OCI-LY3 (cell line): ENCODE data around the gene SLC38A10.

Experiments
- H2AFZ ChIP-seq: fragments of 200-600, 300-600 bp; shearing (Covaris generic); 2 replicates; pipeline ENCODE4 v1.6.0; 2014; ENCODE audit warnings: antibody characterized with exemption, low read depth, low read length
- H3K27ac ChIP-seq: fragments of 200-600, 300-600 bp; sonication (generic); 2 replicates; pipeline ENCODE4 v1.5.1; 2014; ENCODE audit warnings: mild to moderate bottlenecking, low read length, moderate library complexity, mixed read lengths
- H3K27me3 ChIP-seq: fragments of 200-600, 300-600 bp; sonication (generic); 2 replicates; pipeline ENCODE4 v1.6.1; 2014; ENCODE audit warnings: low read depth, low read length, mixed read lengths
- H3K36me3 ChIP-seq: fragments of 200-600, 300-600 bp; sonication (generic); replicated peaks from 2 replicates; pipeline ENCODE3; 2014; ENCODE audit warnings: low read depth, low read length, mixed read lengths
- H3K4me1 ChIP-seq: fragments of 300-600, 200-600 bp; sonication (generic); 2 replicates; pipeline ENCODE4 v1.6.1; 2014; ENCODE audit warnings: low read length, mixed read lengths
- H3K4me2 ChIP-seq: fragments of 200-600, 300-600 bp; sonication (generic); 2 replicates; pipeline ENCODE4 v1.6.1; 2014; ENCODE audit warnings: low read length, mixed read lengths
- H3K4me3 ChIP-seq: fragments of 300-600, 200-600 bp; sonication (generic); 2 replicates; pipeline ENCODE4 v1.5.1; 2014; ENCODE audit warnings: antibody characterized with exemption, mild to moderate bottlenecking, low read length, moderate library complexity
- H3K79me2 ChIP-seq: fragments of 300-600, 200-600 bp; shearing (Covaris generic); 2 replicates; pipeline ENCODE4 v1.6.1; 2014; ENCODE audit warnings: mild to moderate bottlenecking, low read length, mixed read lengths
- H3K9ac ChIP-seq: fragments of 300-600, 200-600 bp; shearing (Covaris generic); 2 replicates; pipeline ENCODE4 v1.6.0; 2014; ENCODE audit warnings: mild to moderate bottlenecking, low read length, moderate library complexity
- H3K9me3 ChIP-seq: fragments of 200-600, 300-600 bp; shearing (Covaris generic); 2 replicates; pipeline ENCODE4 v1.6.1; 2014; ENCODE audit warnings: low read length, mixed read lengths; ENCODE audit not compliant: insufficient read depth
- H4K20me1 ChIP-seq: fragments of 200-600, 300-600 bp; sonication (generic); 2 replicates; pipeline ENCODE4 v1.6.1; 2016; ENCODE audit warnings: low read length, mixed read lengths; ENCODE audit not compliant: insufficient read depth
- EZH2phosphoT487 ChIP-seq: fragments of 200-600 bp; shearing (Covaris generic); IDR thresholded peaks from 2 replicates; pipeline ENCODE4 v1.6.1; 2018; ENCODE audit warnings: antibody characterized with exemption, mixed run types, low read depth
- TF ChIP-seq, protein P1 (sequence below): fragments of 200-600, 300-600 bp; sonication (generic); IDR thresholded peaks from 2 replicates; pipeline ENCODE4 v1.5.1; 2014; ENCODE audit warnings: antibody characterized with exemption, low read length, low read depth

The SLC38A10 gene

GRCh38 chr17:81223762-81224130 lies 71.4 kb downstream of the SLC38A10 start:
- H3K9me3 ChIP-seq = peaks cover 3% of the 10 kb centered on the region; the same call in 1 of the 2 replicates
- H3K79me2 ChIP-seq = peaks cover 13% of the 10 kb centered on the region
- H2AFZ ChIP-seq = peak overlapping the region; percentile 59; the same call in 1 of the 2 replicates
- H3K4me3 ChIP-seq = peak overlapping the region; percentile 51; the same call in 1 of the 2 replicates
- H4K20me1 ChIP-seq = no peaks in the 10 kb centered on the region
- no peak overlapping the region for H3K9ac ChIP-seq
- peak overlapping the region; percentile 74; the same call in 1 of the 2 replicates for H3K4me2 ChIP-seq
- H3K36me3 ChIP-seq = no peaks in the 10 kb centered on the region
- no peaks in the 10 kb centered on the region for H3K27me3 ChIP-seq
- H3K4me1 ChIP-seq = peaks cover 32% of the 10 kb centered on the region
- TF ChIP-seq, protein P1, sequence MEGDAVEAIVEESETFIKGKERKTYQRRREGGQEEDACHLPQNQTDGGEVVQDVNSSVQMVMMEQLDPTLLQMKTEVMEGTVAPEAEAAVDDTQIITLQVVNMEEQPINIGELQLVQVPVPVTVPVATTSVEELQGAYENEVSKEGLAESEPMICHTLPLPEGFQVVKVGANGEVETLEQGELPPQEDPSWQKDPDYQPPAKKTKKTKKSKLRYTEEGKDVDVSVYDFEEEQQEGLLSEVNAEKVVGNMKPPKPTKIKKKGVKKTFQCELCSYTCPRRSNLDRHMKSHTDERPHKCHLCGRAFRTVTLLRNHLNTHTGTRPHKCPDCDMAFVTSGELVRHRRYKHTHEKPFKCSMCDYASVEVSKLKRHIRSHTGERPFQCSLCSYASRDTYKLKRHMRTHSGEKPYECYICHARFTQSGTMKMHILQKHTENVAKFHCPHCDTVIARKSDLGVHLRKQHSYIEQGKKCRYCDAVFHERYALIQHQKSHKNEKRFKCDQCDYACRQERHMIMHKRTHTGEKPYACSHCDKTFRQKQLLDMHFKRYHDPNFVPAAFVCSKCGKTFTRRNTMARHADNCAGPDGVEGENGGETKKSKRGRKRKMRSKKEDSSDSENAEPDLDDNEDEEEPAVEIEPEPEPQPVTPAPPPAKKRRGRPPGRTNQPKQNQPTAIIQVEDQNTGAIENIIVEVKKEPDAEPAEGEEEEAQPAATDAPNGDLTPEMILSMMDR = no peak
- no peak for TF ChIP-seq EZH2phosphoT487
- no peak overlapping the region for H3K27ac ChIP-seq

- TF ChIP-seq EZH2phosphoT487 = no peak
- TF ChIP-seq, protein P1 = no peak
Observed at GRCh38 chr17:81222906-81223761, 72.0 kb downstream of the SLC38A10 start, which contains the start of gene CEP131. TSS of gene CEP131 (minus strand) at chr17:81222965. CDS start at chr17:81220056, 2,909 bp downstream.

DNA sequence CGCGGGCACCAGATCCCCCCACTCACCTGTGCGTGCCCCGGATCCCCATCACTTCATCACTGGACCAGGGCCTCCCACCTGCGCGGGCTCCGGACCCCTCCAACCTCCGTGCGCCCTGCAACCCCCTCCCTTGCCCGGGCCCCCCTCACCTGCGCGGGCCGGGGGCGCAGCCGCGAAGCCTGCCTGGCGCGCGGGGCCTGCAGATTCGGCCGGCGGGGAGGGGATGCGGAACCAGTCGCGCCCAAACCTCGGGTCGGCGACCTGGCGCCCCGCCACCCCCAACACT lies 72.5 kb downstream of the SLC38A10 start:
- Histone ChIP-seq H3K9me3 (peaks cover 3% of the 10 kb centered on the region; the same call in 1 of the 2 replicates), H3K27ac (no peak overlapping the region), H3K36me3 (no peaks in the 10 kb centered on the region), H3K9ac (peak overlapping the region; percentile 86), H3K79me2 (peaks cover 13% of the 10 kb centered on the region), H2AFZ (peak overlapping the region; percentile 17; the same call in 1 of the 2 replicates), H3K4me2 (peak overlapping the region; percentile 97), H4K20me1 (no peaks in the 10 kb centered on the region), H3K4me1 (peaks cover 21% of the 10 kb centered on the region), H3K27me3 (no peaks in the 10 kb centered on the region), H3K4me3 (peak overlapping the region; percentile 97)
- no peak for TF ChIP-seq EZH2phosphoT487
- TF ChIP-seq, protein P1 = no peak

More at GRCh38 chr17:81222906-81223761, 72.0 kb downstream of the SLC38A10 start, which contains the start of gene CEP131:
- Histone ChIP-seq H4K20me1 (no peaks in the 10 kb centered on the region), H3K27me3 (no peaks in the 10 kb centered on the region), H3K36me3 (no peaks in the 10 kb centered on the region), H3K4me1 (peaks cover 26% of the 10 kb centered on the region), H2AFZ (peak within 1 kb of the TSS; percentile 59), H3K79me2 (peaks cover 13% of the 10 kb centered on the region), H3K4me2 (peak within 1 kb of the TSS; percentile 97), H3K4me3 (peak within 1 kb of the TSS; percentile 97), H3K27ac (no peak within 1 kb of the TSS), H3K9ac (peak within 1 kb of the TSS; percentile 86), H3K9me3 (peaks cover 3% of the 10 kb centered on the region; the same call in 1 of the 2 replicates)

DNA sequence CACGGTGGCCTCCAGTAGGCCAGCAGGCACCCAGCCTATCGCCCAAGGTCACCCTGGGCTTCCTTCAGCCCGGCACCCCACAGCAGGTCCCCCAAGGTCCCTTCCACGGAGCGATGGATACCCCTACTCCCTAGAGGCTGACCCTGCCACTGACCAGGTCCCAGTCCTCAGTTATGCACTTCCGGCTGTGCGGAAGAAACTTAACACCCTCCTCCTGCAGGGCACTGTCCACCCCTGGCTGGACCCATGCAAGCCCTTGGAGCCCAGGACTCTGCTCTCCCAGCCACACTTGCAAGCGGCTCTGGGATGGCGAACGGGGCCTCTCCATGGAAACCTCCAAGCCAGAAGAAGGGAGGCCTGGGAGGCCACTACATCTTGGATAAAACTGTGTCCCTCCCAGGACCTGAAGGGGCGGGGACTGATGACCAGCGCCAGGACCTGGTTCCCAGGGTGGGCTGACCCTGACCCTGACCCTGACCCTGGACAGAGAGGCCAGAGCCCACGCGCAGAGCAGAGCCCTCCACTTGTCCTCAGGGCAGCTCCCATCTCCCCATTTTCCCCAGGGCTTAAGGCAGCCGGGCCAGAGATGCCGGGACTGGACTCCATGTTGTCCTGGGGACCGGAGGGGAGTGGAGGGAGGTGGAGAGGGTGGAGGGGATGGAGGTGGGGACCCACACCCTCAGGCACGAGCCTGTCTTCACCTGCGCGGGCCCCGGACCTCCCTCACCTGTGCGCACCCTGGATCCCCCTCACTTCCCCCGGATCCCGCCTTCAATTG lies 73.1 kb downstream of the SLC38A10 start:
- Histone ChIP-seq H3K9me3 (peaks cover 2% of the 10 kb centered on the region; the same call in 1 of the 2 replicates), H2AFZ (no peak overlapping the region), H3K27me3 (no peaks in the 10 kb centered on the region), H4K20me1 (no peaks in the 10 kb centered on the region), H3K9ac (peak overlapping the region; percentile 86), H3K4me3 (peak overlapping the region; percentile 97), H3K4me1 (peaks cover 15% of the 10 kb centered on the region), H3K4me2 (peak overlapping the region; percentile 97), H3K27ac (no peak overlapping the region), H3K36me3 (no peaks in the 10 kb centered on the region), H3K79me2 (peaks cover 13% of the 10 kb centered on the region)
- TF ChIP-seq, protein P1 = no peak
